Stomach (tissue), 9 donors: Measurements from ENCODE around the gene EVA1C. TPM values are rescaled to one million over a fixed set of nuclear protein-coding genes. Genes with fewer than 3 reads are reported as not detected.
"Not testable (repeated sequence)": the region's sequence is repeated elsewhere in the genome, so short reads cannot be mapped to it uniquely, and the experiment has no call there.

ENCODE experiments used
- DNase-seq, 2 donors: peaks; one replicate each; pipeline versions ENCODE4 v3.0.0 to v3.0.0-alpha.2; 2013 to 2019
- H3K27ac ChIP-seq, 5 donors: fragments of 200-600 bp in 4 of 5; sonication (generic) in 4 of 5; one replicate each; pipeline ENCODE4 v1.5.1; 2013 to 2019; ENCODE audit warnings: mild to moderate bottlenecking in 1 of 5, moderate library complexity in 1 of 5
- H3K27me3 ChIP-seq, 3 donors: fragments of 200-600 bp; sonication (generic); one replicate each; pipeline ENCODE4 v1.5.1; 2017 to 2019; ENCODE audit warnings: mixed run types in 1 of 3
- H3K36me3 ChIP-seq, 4 donors: fragments of 200-600 bp; sonication (generic); 1 replicate in 3 of 4; 2 replicates in 1 of 4; pipeline ENCODE4 v1.5.1; 2016 to 2019
- H3K4me1 ChIP-seq, 4 donors: fragments of 200-600 bp; sonication (generic); one replicate each; pipeline ENCODE4 v1.5.1; 2016 to 2019
- H3K4me3 ChIP-seq, 4 donors: fragments of 200-600 bp; sonication (generic) in 3 of 4; one replicate each; pipeline ENCODE4 v1.5.1; 2016 to 2019; ENCODE audit warnings: mild to moderate bottlenecking in 1 of 4
- H3K9me3 ChIP-seq, 4 donors: fragments of 200-600 bp; sonication (generic); one replicate each; pipeline ENCODE4 v1.5.1; 2016 to 2019
- CTCF ChIP-seq, 7 experiments: fragments of 450-650 bp in 4 of 7; fragments of 200-600 bp in 3 of 7; sonication (generic) in 3 of 7; IDR thresholded peaks; one replicate each; pipeline ENCODE4 v1.5.1; 2016 to 2019; ENCODE audit warnings: antibody characterized with exemption in 7 of 7, control low read depth in 2 of 7, mild to moderate bottlenecking in 1 of 7
- EP300 ChIP-seq: sonication (generic); formaldehyde crosslinking; IDR thresholded peaks from one replicate; pipeline ENCODE4 v1.6.1; 2017; ENCODE audit warnings: antibody characterized with exemption
- POLR2A ChIP-seq, 4 donors: fragments of 450-650 bp; IDR thresholded peaks; one replicate each; pipeline ENCODE4 v1.6.1; 2016; ENCODE audit warnings: antibody characterized with exemption in 4 of 4, control low read depth in 2 of 4, mild to moderate bottlenecking in 1 of 4, moderate library complexity in 1 of 4
- POLR2AphosphoS5 ChIP-seq, 3 donors: sonication (generic); formaldehyde crosslinking; IDR thresholded peaks; one replicate each; pipeline ENCODE4 v1.6.1; 2016; ENCODE audit warnings: antibody characterized with exemption in 3 of 3
- WGBS, 5 donors: extraction: QIAGEN DNeasy Blood & Tissue Kit in 3 of 5; methylation state at CpG; one replicate each; pipeline versions ENCODE4 v1.1.5 to v1.1.7; 2013 to 2018; 5-methylcytosine and 5-hydroxymethylcytosine counted together
- intact Hi-C: fragments of 100-400 bp; cut with DNase I; formaldehyde crosslinking; loops from one replicate; pipeline ENCODE4 v1.15.1; 2023; ENCODE audit warnings: low total_unique reads
- polyA plus RNA-seq, 3 donors: library from polyadenylated mRNA; stranded (reverse); fragments of 200-250 nt; gene quantifications; one replicate each; pipeline ENCODE4 v1.2.3, GENCODE V29; 2013
- total RNA-seq, 5 donors: library from RNA; depleted of rRNA; stranded (reverse); fragments of >200 nt; gene quantifications; one replicate each; pipeline versions ENCODE4 v1.1.0 to v1.2.3, GENCODE V29; 2014 to 2016
- donor health status: healthy with polysubstance abuse.
- donor health status: Bipolar disorder and iron deficiency.
- donor health status: healthy.

The EVA1C gene
- total and polyA plus RNA-seq, 8 donors: 10.6 to 142 (median 42.9) TPM

- Histone ChIP-seq H3K4me1 (peaks cover 4 to 55% (median 22%) of the 10 kb centered on the region in 4 donors), H3K36me3 (peaks cover 0 to 24% (median 11%) of the 10 kb centered on the region in 4 donors), H3K27ac (peak overlapping the region in 4 of 5 donors; percentile 76 to 84 (median 80))
- H3K4me3 ChIP-seq, intact Hi-C loops, H3K9me3 ChIP-seq, H3K27me3 ChIP-seq: not testable (repeated sequence)
- peak; percentile 42 to 71 for DNase-seq
- TF ChIP-seq POLR2AphosphoS5 (IDR thresholded peaks at IDR 0.05): peak in 2 of 3 donors; percentile 28 to 46
- WGBS, 5 donors: 36 to 68% (median 53%) methylated on average over 13 to 14 of the region's 14 CpGs
Measured at GRCh38 chr21:32450881-32451701, 38.6 kb downstream of the EVA1C start.

- WGBS, 5 donors: 87 to 94% (median 93%) methylated on average over 8 of the region's 8 CpGs
- H3K27me3 ChIP-seq, DNase-seq, H3K4me3 ChIP-seq, H3K9me3 ChIP-seq, intact Hi-C loops: not testable (repeated sequence)
- peaks cover 10 to 66% (median 33%) of the 10 kb centered on the region in 4 donors for H3K4me1 ChIP-seq
- H3K27ac ChIP-seq: peak overlapping the region in 4 of 5 donors; percentile 76 to 84 (median 80)
- peaks cover 0 to 24% (median 11%) of the 10 kb centered on the region in 4 donors for H3K36me3 ChIP-seq
Measured at GRCh38 chr21:32452191-32452590, 39.7 kb downstream of the EVA1C start.

GRCh38 chr21:32452641-32453040 is 40.1 kb downstream of the EVA1C start:
- 94 to 100% (median 97%) methylated on average over 11 of the region's 11 CpGs for WGBS, 5 donors
- Histone ChIP-seq H3K27me3 (no peaks in the 10 kb centered on the region), H3K4me1 (peaks cover 15 to 71% (median 38%) of the 10 kb centered on the region in 4 donors), H3K4me3 (no peak overlapping the region), H3K27ac (peak overlapping the region in 4 of 5 donors; percentile 4 to 80 (median 78)), H3K36me3 (peaks cover 0 to 24% (median 11%) of the 10 kb centered on the region in 4 donors), H3K9me3 (no peaks in the 10 kb centered on the region)
- intact Hi-C loops: no loop called here
- DNase-seq: no peak
- no peak for TF ChIP-seq POLR2A (IDR thresholded peaks at IDR 0.05)
- TF ChIP-seq CTCF (IDR thresholded peaks at IDR 0.05): no peak
- no peak for TF ChIP-seq POLR2AphosphoS5 (IDR thresholded peaks at IDR 0.05)
- no peak for TF ChIP-seq EP300

DNA sequence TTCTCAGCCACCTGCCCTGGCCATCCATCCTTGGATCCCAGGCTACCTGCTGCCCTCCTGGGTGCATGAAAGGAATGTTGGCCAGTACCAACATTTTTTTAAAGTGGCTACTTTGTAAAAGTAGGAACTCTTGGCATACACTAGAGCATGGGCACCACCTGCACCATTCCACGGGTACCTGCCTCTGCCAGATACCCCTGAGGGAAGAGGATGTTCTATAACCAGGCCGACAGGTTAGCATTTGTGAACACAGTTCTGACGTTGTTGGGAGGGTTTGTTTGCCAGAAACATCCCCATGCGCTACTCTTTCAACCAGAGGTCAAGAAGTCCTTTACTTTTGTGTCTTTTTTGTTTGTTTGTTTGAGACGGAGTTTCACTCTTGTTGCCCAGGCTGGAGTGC is 43.0 kb downstream of the EVA1C start:
- Histone ChIP-seq H3K4me3 (no peak overlapping the region), H3K36me3 (peaks cover 17 to 49% (median 39%) of the 10 kb centered on the region in 4 donors), H3K4me1 (peaks cover 16 to 51% (median 38%) of the 10 kb centered on the region in 4 donors), H3K27ac (peak overlapping the region in 3 of 5 donors; percentile 54 to 85 (median 60)), H3K9me3 (no peaks in the 10 kb centered on the region), H3K27me3 (no peaks in the 10 kb centered on the region)
- intact Hi-C loops: no loop called here
- TF ChIP-seq EP300: no peak
- no peak for TF ChIP-seq POLR2AphosphoS5 (IDR thresholded peaks at IDR 0.05)
- no peak for TF ChIP-seq POLR2A (IDR thresholded peaks at IDR 0.05)
- no peak for TF ChIP-seq CTCF (IDR thresholded peaks at IDR 0.05)
- 83 to 92% (median 86%) methylated on average over 5 of the region's 5 CpGs for WGBS, 5 donors
- DNase-seq: no peak

- H3K36me3 ChIP-seq: peaks cover 20 to 59% (median 49%) of the 10 kb centered on the region in 4 donors
- no peak for TF ChIP-seq EP300
- TF ChIP-seq POLR2AphosphoS5 (IDR thresholded peaks at IDR 0.05): peak in 1 of 3 donors; percentile 8
- TF ChIP-seq POLR2A (IDR thresholded peaks at IDR 0.05): no peak
- TF ChIP-seq CTCF (IDR thresholded peaks at IDR 0.05): no peak
- H3K9me3 ChIP-seq: no peaks in the 10 kb centered on the region
- DNase-seq: peak in 1 of 2 donors; percentile 36
- peaks cover 15 to 44% (median 30%) of the 10 kb centered on the region in 4 donors for H3K4me1 ChIP-seq
- intact Hi-C loops: no loop called here
- no peaks in the 10 kb centered on the region for H3K27me3 ChIP-seq
- peak overlapping the region in 4 of 5 donors; percentile 49 to 85 (median 57) for H3K27ac ChIP-seq
- no peak overlapping the region for H3K4me3 ChIP-seq
- WGBS, 5 donors: 45 to 72% (median 58%) methylated on average over 6 of the region's 6 CpGs
Measured at GRCh38 chr21:32456497-32456918, 44.0 kb downstream of the EVA1C start.
